Endodermal cell (in vitro differentiated cells): ENCODE measurements around the gene CDC42SE1. TPM values are rescaled to one million over a fixed set of nuclear protein-coding genes. Genes with fewer than 3 reads are reported as not detected.

Experiments used
- DNase-seq: peaks from one replicate; pipeline ENCODE4 v3.0.0-alpha.2; 2017
- H3K27ac ChIP-seq: 2 replicates; pipeline ENCODE4 v1.5.1; 2013; ENCODE audit warnings: mild to moderate bottlenecking, low read depth, low read length, moderate library complexity
- H3K27me3 ChIP-seq: 2 replicates; pipeline ENCODE4 v1.6.1; 2013; ENCODE audit warnings: mild to moderate bottlenecking, low read length, moderate library complexity; ENCODE audit not compliant: insufficient read depth, control insufficient read depth, poor library complexity, severe bottlenecking
- H3K36me3 ChIP-seq: 2 replicates; pipeline ENCODE4 v1.7.0; 2013; ENCODE audit warnings: mild to moderate bottlenecking, low read length, moderate library complexity; ENCODE audit not compliant: control insufficient read depth, insufficient read depth
- H3K4me1 ChIP-seq: one replicate; pipeline ENCODE4 v1.7.0; 2013; ENCODE audit warnings: low read length; ENCODE audit not compliant: control insufficient read depth, insufficient read depth
- H3K4me3 ChIP-seq: 2 replicates; pipeline ENCODE4 v1.5.1; 2013; ENCODE audit warnings: mild to moderate bottlenecking, low read length, moderate library complexity
- H3K9ac ChIP-seq: 2 replicates; pipeline ENCODE4 v1.6.1; 2013; ENCODE audit warnings: mild to moderate bottlenecking, low read length, moderate library complexity; ENCODE audit not compliant: poor library complexity, severe bottlenecking; ENCODE audit errors: extremely low read depth
- H3K9me3 ChIP-seq: 2 replicates; pipeline ENCODE4 v1.6.1; 2013; ENCODE audit warnings: mild to moderate bottlenecking, low read length, moderate library complexity; ENCODE audit not compliant: control insufficient read depth
- H3K27ac Mint-ChIP-seq: 2 replicates; pipeline ENCODE4 v1.8.0; 2020; ENCODE audit warnings: mixed read lengths
- H3K27me3 Mint-ChIP-seq: 2 replicates; pipeline ENCODE4 v1.8.0; 2021; ENCODE audit warnings: mild to moderate bottlenecking, mixed read lengths; ENCODE audit not compliant: insufficient read depth
- H3K36me3 Mint-ChIP-seq: 2 replicates; pipeline ENCODE4 v1.8.0; 2020; ENCODE audit warnings: low read depth, mixed read lengths
- H3K4me1 Mint-ChIP-seq: 2 replicates; pipeline ENCODE4 v1.8.0; 2020; ENCODE audit warnings: mixed read lengths
- H3K4me3 Mint-ChIP-seq: 2 replicates; pipeline ENCODE4 v1.8.0; 2020; ENCODE audit warnings: mild to moderate bottlenecking, moderate library complexity, mixed read lengths
- H3K9me3 Mint-ChIP-seq: 2 replicates; pipeline ENCODE4 v1.8.0; 2020; ENCODE audit warnings: mild to moderate bottlenecking, mixed read lengths
- CTCF ChIP-seq: fragments of 200-600 bp; sonication (generic); conservative IDR thresholded peaks from 2 replicates; pipeline ENCODE4 v1.5.0; 2021; ENCODE audit warnings: antibody characterized with exemption, mild to moderate bottlenecking
- WGBS, 2 experiments: methylation state at CpG; one replicate each; pipeline versions ENCODE4 v1.1.5 to v1.1.7; 2013; ENCODE audit warnings: missing lambda C conversion rate in 2 of 2, mixed read lengths in 1 of 2; ENCODE audit not compliant: insufficient coverage in 1 of 2, insufficient read length in 1 of 2; 5-methylcytosine and 5-hydroxymethylcytosine counted together
- total RNA-seq, 2 donors: library from RNA; stranded (reverse); fragmentation: NEBNext Ultra II Directional in 1 of 2; extraction: Animal tissue kit (Norgen Biotek cat#: 25700) in 1 of 2; gene quantifications; 2 replicates in 1 of 2; 3 replicates in 1 of 2; pipeline ENCODE4 v1.2.1, GENCODE V29; 2021

Gene CDC42SE1
- total RNA-seq, 2 donors from 2014 or later = 69.8 to 74.5 TPM

DNA sequence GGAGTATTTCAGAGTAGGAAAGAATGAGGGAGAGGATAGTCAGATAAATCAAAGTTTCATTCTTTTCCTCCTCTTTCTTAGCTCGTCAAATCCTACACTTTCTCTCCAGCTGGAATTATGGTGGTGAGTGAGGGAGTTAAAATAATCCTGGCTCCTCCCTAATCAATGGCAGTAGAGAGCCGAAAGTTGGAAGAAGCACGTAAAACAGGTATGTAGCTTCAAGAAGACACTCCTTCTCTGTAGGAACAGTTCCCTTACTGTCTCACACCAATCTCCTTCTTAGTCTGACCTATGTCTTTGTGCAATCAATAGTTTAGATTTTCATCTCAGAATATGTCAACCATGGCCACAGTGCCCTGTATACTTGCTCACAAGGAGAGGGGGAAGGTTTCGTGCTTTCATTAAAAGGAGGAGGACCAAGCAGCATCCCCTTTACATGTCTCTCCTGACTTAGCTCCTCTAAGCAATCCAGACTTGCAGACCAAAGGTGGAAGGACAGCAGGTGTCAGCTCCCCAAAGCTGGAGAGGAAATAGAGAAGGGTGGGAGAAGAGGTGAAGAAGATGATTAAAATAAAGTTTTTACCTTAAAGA is 53.6 kb downstream of the CDC42SE1 start:
- 79 to 88% methylated on average over 2 to 3 of the region's 4 CpGs for WGBS, 2 experiments
- Histone ChIP-seq H3K4me1 (peaks cover 9% of the 10 kb centered on the region), H3K9me3 (no peaks in the 10 kb centered on the region), H3K27ac (no peak overlapping the region), H3K27me3 (no peaks in the 10 kb centered on the region), H3K36me3 (no peaks in the 10 kb centered on the region), H3K4me3 (peak overlapping the region; percentile 81), H3K9ac (peak overlapping the region; percentile 57)
- no peaks in the 10 kb centered on the region for H3K36me3 Mint-ChIP-seq
- no peaks in the 10 kb centered on the region for H3K9me3 Mint-ChIP-seq
- H3K27ac Mint-ChIP-seq = peak overlapping the region; percentile 96
- H3K4me1 Mint-ChIP-seq = peaks cover 37% of the 10 kb centered on the region
- H3K4me3 Mint-ChIP-seq = peak overlapping the region; percentile 98
- no peak for DNase-seq
- H3K27me3 Mint-ChIP-seq = no peaks in the 10 kb centered on the region
- no peak for TF ChIP-seq CTCF

- no peaks in the 10 kb centered on the region for H3K27me3 Mint-ChIP-seq
- H3K4me3 Mint-ChIP-seq = no peak overlapping the region
- Histone ChIP-seq H3K9ac (no peak overlapping the region), H3K9me3 (no peaks in the 10 kb centered on the region), H3K36me3 (no peaks in the 10 kb centered on the region), H3K27me3 (no peaks in the 10 kb centered on the region), H3K4me1 (peaks cover 3% of the 10 kb centered on the region), H3K4me3 (no peak overlapping the region), H3K27ac (no peak overlapping the region)
- no peak overlapping the region for H3K27ac Mint-ChIP-seq
- no peaks in the 10 kb centered on the region for H3K36me3 Mint-ChIP-seq
- DNase-seq = no peak
- no peaks in the 10 kb centered on the region for H3K9me3 Mint-ChIP-seq
- H3K4me1 Mint-ChIP-seq = peaks cover 30% of the 10 kb centered on the region
- no peak for TF ChIP-seq CTCF
Observed at GRCh38 chr1:151003180-151003579, 56.2 kb downstream of the CDC42SE1 start.

DNA sequence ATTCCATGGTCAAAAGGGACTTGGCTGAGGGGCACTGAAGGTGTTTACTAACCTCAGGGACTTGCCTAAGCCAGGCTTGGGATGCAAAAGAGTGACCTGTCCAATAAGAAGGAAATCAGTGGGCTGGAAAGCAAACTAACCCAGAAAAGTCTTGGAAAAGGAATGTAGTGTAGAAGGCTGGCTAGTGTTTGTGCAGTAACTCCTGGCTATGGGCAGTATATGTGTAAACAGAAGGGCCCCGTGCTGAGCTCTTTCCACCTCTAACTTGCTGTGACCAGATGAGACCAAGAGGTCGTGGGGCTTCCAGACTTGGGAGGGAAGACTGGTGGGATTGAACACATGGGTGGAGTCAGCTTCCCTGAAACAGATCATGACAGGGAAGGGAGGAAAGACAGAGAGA is 56.8 kb downstream of the CDC42SE1 start:
- H3K36me3 ChIP-seq = no peaks in the 10 kb centered on the region
- Mint-ChIP-seq H3K27me3 (no peaks in the 10 kb centered on the region), H3K27ac (no peak overlapping the region), H3K9me3 (no peaks in the 10 kb centered on the region), H3K4me1 (peaks cover 25% of the 10 kb centered on the region), H3K36me3 (no peaks in the 10 kb centered on the region), H3K4me3 (no peak overlapping the region)
- no peaks in the 10 kb centered on the region for H3K9me3 ChIP-seq
- WGBS, 2 experiments = 89 to 92% methylated on average over 2 of the region's 2 CpGs
- no peak overlapping the region for H3K4me3 ChIP-seq
- no peak overlapping the region for H3K27ac ChIP-seq
- no peaks in the 10 kb centered on the region for H3K27me3 ChIP-seq
- DNase-seq = no peak
- TF ChIP-seq CTCF = no peak
- H3K4me1 ChIP-seq = peaks cover 3% of the 10 kb centered on the region
- H3K9ac ChIP-seq = no peak overlapping the region
